Endothelial cell of umbilical vein (primary cell): Measurements from ENCODE around the gene DAW1. TPM values are rescaled to one million over a fixed set of nuclear protein-coding genes. Genes with fewer than 3 reads are reported as not detected.
A peak's percentile ranks its signal among the peaks of the same experiment; 100 is the strongest.

Experiments used
- BruUV-seq: library from RNA; stranded (reverse); fragments of 400-500 nt; replicated peaks from 2 replicates; lab custom pipeline; 2021; lab: Mats Ljungman, UMichigan
- CTCF ChIA-PET: fragments of 300-600, 350-600 bp; sonication (Branson Sonifier 250); formaldehyde crosslinking; loops from one replicate; lab custom pipeline; 2021; ENCODE audit warnings: antibody characterized with exemption, inconsistent platforms; lab: Charles Lee
- POLR2A ChIA-PET: fragments of 300-600, 350-600 bp; sonication (Branson Sonifier 250); formaldehyde crosslinking; loops from one replicate; lab custom pipeline; 2021; ENCODE audit warnings: antibody characterized with exemption, inconsistent platforms; lab: Charles Lee
- DNase-seq: peaks from one replicate; pipeline ENCODE4 v3.0.0-alpha.2; 2011; ENCODE audit warnings: low read depth, low spot score
- FAIRE-seq: peaks from 2 replicates; lab custom pipeline; 2011; peaks lifted over from hg19 to GRCh38; lab: Jason Lieb, UNC
- H2AFZ ChIP-seq: 2 replicates; pipeline ENCODE4 v1.6.0; 2012; ENCODE audit warnings: low read depth, low read length, control low read depth, inconsistent platforms
- H3K27ac ChIP-seq: 2 replicates; pipeline ENCODE4 v1.5.1; 2011; ENCODE audit warnings: low read depth, mild to moderate bottlenecking, control low read depth, low read length, moderate library complexity; ENCODE audit not compliant: insufficient read depth
- H3K27me3 ChIP-seq, 2 experiments: 2 replicates each; pipeline versions ENCODE4 v1.6.0 to v1.6.1; 2011; ENCODE audit warnings: low read length in 2 of 2, mixed read lengths in 1 of 2; ENCODE audit not compliant: control insufficient read depth in 2 of 2, insufficient read depth in 2 of 2
- H3K36me3 ChIP-seq, 2 experiments: 2 replicates in 1 of 2; 3 replicates in 1 of 2; pipeline ENCODE4 v1.5.1; 2011; ENCODE audit warnings: low read length in 2 of 2, mild to moderate bottlenecking in 1 of 2, moderate library complexity in 1 of 2; ENCODE audit not compliant: control insufficient read depth in 2 of 2, insufficient read depth in 2 of 2; ENCODE audit errors: extremely low read depth in 1 of 2
- H3K4me1 ChIP-seq: 3 replicates; pipeline ENCODE4 v1.5.1; 2011; ENCODE audit warnings: mild to moderate bottlenecking, low read length; ENCODE audit not compliant: control insufficient read depth, insufficient read depth; ENCODE audit errors: extremely low read depth
- H3K4me2 ChIP-seq: 2 replicates; pipeline ENCODE4 v1.6.1; 2011; ENCODE audit warnings: low read length, control low read depth, mixed read lengths; ENCODE audit not compliant: insufficient read depth
- H3K4me3 ChIP-seq, 3 experiments: fragments of 200-600 bp in 1 of 3; sonication (generic), shearing (Covaris generic) in 1 of 3; replicated peaks in 1 of 3; 2 replicates each; pipeline ENCODE4 v1.5.1; 2011 to 2016; ENCODE audit warnings: control low read depth in 3 of 3, low read length in 3 of 3, mild to moderate bottlenecking in 2 of 3, inconsistent platforms in 1 of 3, low read depth in 1 of 3, moderate library complexity in 1 of 3; ENCODE audit not compliant: insufficient read depth in 1 of 3
- H3K79me2 ChIP-seq: 2 replicates; pipeline ENCODE4 v1.6.0; 2012; ENCODE audit warnings: low read length, inconsistent platforms; ENCODE audit not compliant: control insufficient read depth, insufficient read depth
- H3K9ac ChIP-seq: replicated peaks from 2 replicates; pipeline ENCODE3; 2011; ENCODE audit warnings: low read length, control low read depth; ENCODE audit not compliant: insufficient read depth; ENCODE audit errors: extremely low read depth
- H3K9me1 ChIP-seq: replicated peaks from 3 replicates; pipeline ENCODE4 v1.6.0; 2011; ENCODE audit warnings: mild to moderate bottlenecking, low read length; ENCODE audit not compliant: control insufficient read depth, insufficient read depth; ENCODE audit errors: extremely low read depth
- H3K9me3 ChIP-seq: replicated peaks from 2 replicates; pipeline ENCODE4 v1.5.1; 2012; ENCODE audit warnings: low read length, inconsistent platforms; ENCODE audit not compliant: control insufficient read depth, insufficient read depth
- H4K20me1 ChIP-seq: replicated peaks from 2 replicates; pipeline ENCODE3; 2011; ENCODE audit warnings: mild to moderate bottlenecking, low read length; ENCODE audit not compliant: control insufficient read depth, insufficient read depth; ENCODE audit errors: extremely low read depth
- EZH2 ChIP-seq: IDR thresholded peaks from 2 replicates; pipeline ENCODE4 v1.6.1; 2012; ENCODE audit warnings: borderline replicate concordance, low read depth, mild to moderate bottlenecking, moderate library complexity, low read length, inconsistent platforms; ENCODE audit not compliant: severe bottlenecking
- FOS ChIP-seq: IDR thresholded peaks from 2 replicates; pipeline ENCODE4 v1.6.1; 2011; ENCODE audit warnings: mild to moderate bottlenecking, low read length, moderate library complexity, borderline replicate concordance; ENCODE audit not compliant: insufficient read depth
- JUN ChIP-seq: IDR thresholded peaks from 2 replicates; pipeline ENCODE4 v1.6.1; 2011; ENCODE audit warnings: borderline replicate concordance, low read depth; ENCODE audit not compliant: insufficient read length, insufficient read depth
- MYC ChIP-seq: IDR thresholded peaks from one replicate; pipeline ENCODE4 v1.6.1; 2011; ENCODE audit warnings: mild to moderate bottlenecking, low read depth, low read length
- POLR2AphosphoS5 ChIP-seq: IDR thresholded peaks from 2 replicates; pipeline ENCODE4 v1.6.1; 2012; ENCODE audit warnings: low read depth, mild to moderate bottlenecking, control low read depth, low read length, moderate library complexity; ENCODE audit not compliant: insufficient read depth
- dilution Hi-C: fragments of 300-500 bp; cut with MboI; formaldehyde crosslinking; loops from one replicate; pipeline ENCODE4 v1.15.0; 2019; ENCODE audit warnings: low sequenced_read_pairs; ENCODE audit not compliant: extremely low pct_ligation_motif_present
- intact Hi-C: fragments of 100-400 bp; cut with micrococcal nuclease; formaldehyde crosslinking; loops from one replicate; pipeline ENCODE4 v1.10.0; 2022
- polyA plus RNA-seq, 4 experiments: library from polyadenylated mRNA; depleted of rRNA in 3 of 4; stranded (reverse) in 3 of 4; unstranded in 1 of 4; fragments of >200 nt; gene quantifications; 2 replicates each; pipeline versions ENCODE4 v1.2.1 to v1.2.3, GENCODE V29; 2011 to 2012; ENCODE audit warnings: missing spikeins in 1 of 4
- total RNA-seq: library from RNA; stranded (reverse); gene quantifications from 2 replicates; pipeline ENCODE4 v1.2.3, GENCODE V29; 2021

DAW1 gene
- total and polyA plus RNA-seq, 2 donors (not counting 3 experiments of a cell fraction or from before 2014, with no cell fraction given): 1.2 to 2.0 TPM

DNA sequence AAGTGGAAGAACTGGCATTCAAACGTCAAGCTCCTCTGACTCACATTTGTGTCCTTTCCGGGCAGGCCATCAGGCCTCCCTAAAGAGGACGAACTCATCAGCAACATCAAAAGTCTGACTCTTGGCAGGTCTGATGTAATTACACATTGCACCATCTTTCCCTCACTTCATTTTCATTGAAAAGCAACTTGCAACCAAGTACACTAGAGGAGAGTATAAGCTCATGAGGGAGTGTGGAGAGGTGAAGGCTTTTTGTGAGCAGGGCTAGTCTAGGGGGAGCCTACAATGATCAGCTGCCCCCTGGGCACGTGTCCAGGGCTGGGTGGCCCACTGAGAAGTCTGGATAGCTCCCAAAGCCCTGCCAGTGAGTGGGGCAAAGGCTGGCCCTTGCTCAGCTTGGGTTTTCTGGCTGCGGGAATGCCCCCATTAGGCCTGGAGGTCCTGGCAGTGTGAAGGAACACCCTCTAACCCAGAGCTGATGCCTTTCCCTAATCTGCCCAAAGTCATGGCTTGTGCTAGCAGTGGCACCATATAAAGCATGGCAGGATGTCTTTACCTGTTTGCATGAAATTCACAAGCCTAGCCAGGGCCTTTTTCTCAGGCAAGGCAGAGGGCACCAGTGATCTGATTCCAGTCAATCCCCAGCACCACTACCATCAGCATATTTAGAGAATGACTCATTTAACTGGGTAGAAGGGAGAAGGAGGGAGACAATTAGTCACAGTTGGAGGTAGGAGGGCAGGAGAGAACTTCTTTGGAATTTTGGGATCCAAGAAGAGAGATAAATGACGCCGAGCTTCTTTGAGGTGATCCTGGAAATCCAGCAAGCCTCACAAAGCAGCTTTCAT, 8.5 kb upstream of the DAW1 start:
- Histone ChIP-seq H3K27ac (peak overlapping the region; percentile 75), H3K4me2 (peak overlapping the region; percentile 76), H3K36me3 (no peaks in the 10 kb centered on the region), H3K4me3 (no peak overlapping the region), H4K20me1 (no peaks in the 10 kb centered on the region), H3K79me2 (no peaks in the 10 kb centered on the region), H3K9ac (peak overlapping the region; percentile 20), H3K9me1 (no peaks in the 10 kb centered on the region), H3K4me1 (peaks cover 23% of the 10 kb centered on the region), H3K27me3 (no peaks in the 10 kb centered on the region), H2AFZ (peak overlapping the region; percentile 17), H3K9me3 (no peaks in the 10 kb centered on the region)
- ChIA-PET CTCF (interaction anchor here (0.6 to 5.1 kb wide), 45 partner anchors 9 to 1410 kb away, joined by 3 to 69 read pairs (median 5); partner anchors contain the start of genes CCL20, DAW1 and SCYGR8), POLR2A (interaction anchor here (0.6 kb wide), 1 partner anchor 9 kb away, joined by 7 read pairs; no protein-coding TSS in a partner anchor)
- intact Hi-C loops: loop anchor here (1.0 to 5.0 kb wide), 9 partner anchors 7 to 536 kb away; partner anchors contain the start of genes AGFG1 and MFF
- peak; percentile 67 for DNase-seq
- TSS peak; percentile 92 for BruUV-seq
- peak; percentile 90 for FAIRE-seq
- dilution Hi-C loops: no loop called here
- no peak for TF ChIP-seq POLR2AphosphoS5
- TF ChIP-seq JUN: peak; percentile 76
- peak; percentile 90 for TF ChIP-seq FOS
- TF ChIP-seq MYC: no peak
- TF ChIP-seq EZH2: no peak
